ENCODE results near the gene MLH3.

- TF ChIP-seq CTCF (IDR thresholded peaks at IDR 0.05; ENCODE audit: poor library complexity, severe bottlenecking) (no peak), SMC3 (conservative IDR thresholded peaks at IDR 0.05; ENCODE audit: poor library complexity) (no peak)
Measured at GRCh38 chr14:74988993-74989392, 62.3 kb downstream of the MLH3 start.

All from neural cell (in vitro differentiated cells).